HG02798 (cell line): Measurements from ENCODE around the gene TAS1R3.

Experiments used
- ATAC-seq: cut with Tn5 transposase; IDR thresholded peaks from one replicate; pipeline ENCODE4 v1.9.1; 2021; ENCODE audit warnings: mild to moderate bottlenecking; ENCODE audit not compliant: unreplicated experiment, poor library complexity

TAS1R3 gene

GRCh38 chr1:1331068-1331965 lies at the start of gene TAS1R3:
TSS of gene TAS1R3 (plus strand) at chr1:1331280. CDS start at chr1:1331346, 66 bp downstream.
- no peak for ATAC-seq

GRCh38 chr1:1281533-1282321 lies 49.4 kb upstream of the TAS1R3 start:
- ATAC-seq = no peak

- no peak for ATAC-seq
Observed at GRCh38 chr1:1282998-1283397, 48.1 kb upstream of the TAS1R3 start.

GRCh38 chr1:1283821-1284220 lies 47.3 kb upstream of the TAS1R3 start:
- ATAC-seq = no peak

GRCh38 chr1:1284221-1285101 lies 46.6 kb upstream of the TAS1R3 start:
- ATAC-seq = no peak

- ATAC-seq = no peak
Observed at GRCh38 chr1:1285102-1285571, 45.9 kb upstream of the TAS1R3 start.

GRCh38 chr1:1285611-1286311 lies 45.3 kb upstream of the TAS1R3 start:
- ATAC-seq = no peak

- no peak for ATAC-seq
Observed at GRCh38 chr1:1286313-1287261, 44.5 kb upstream of the TAS1R3 start.

- ATAC-seq = no peak
Observed at GRCh38 chr1:1287288-1288110, 43.6 kb upstream of the TAS1R3 start.

- ATAC-seq = no peak
Observed at GRCh38 chr1:1290238-1290731, 40.8 kb upstream of the TAS1R3 start.

GRCh38 chr1:1291023-1291528 lies 40.0 kb upstream of the TAS1R3 start:
- no peak for ATAC-seq

- no peak for ATAC-seq
Observed at GRCh38 chr1:1291548-1292441, 39.3 kb upstream of the TAS1R3 start.

GRCh38 chr1:1292442-1292779 lies 38.7 kb upstream of the TAS1R3 start:
- no peak for ATAC-seq

- no peak for ATAC-seq
Observed at GRCh38 chr1:1292851-1293250, 38.2 kb upstream of the TAS1R3 start.

GRCh38 chr1:1293263-1294249 lies 37.5 kb upstream of the TAS1R3 start:
- ATAC-seq = no peak
